Measurements from ENCODE around the gene UHRF1. TPM values are rescaled to one million over a fixed set of nuclear protein-coding genes. Genes with fewer than 3 reads are reported as not detected.
"Not testable (repeated sequence)": the region's sequence is repeated elsewhere in the genome, so short reads cannot be mapped to it uniquely, and the experiment has no call there.

The UHRF1 gene
- total and polyA plus RNA-seq, 2 experiments from 2014 or later: 26.9 to 29.4 TPM

DNA sequence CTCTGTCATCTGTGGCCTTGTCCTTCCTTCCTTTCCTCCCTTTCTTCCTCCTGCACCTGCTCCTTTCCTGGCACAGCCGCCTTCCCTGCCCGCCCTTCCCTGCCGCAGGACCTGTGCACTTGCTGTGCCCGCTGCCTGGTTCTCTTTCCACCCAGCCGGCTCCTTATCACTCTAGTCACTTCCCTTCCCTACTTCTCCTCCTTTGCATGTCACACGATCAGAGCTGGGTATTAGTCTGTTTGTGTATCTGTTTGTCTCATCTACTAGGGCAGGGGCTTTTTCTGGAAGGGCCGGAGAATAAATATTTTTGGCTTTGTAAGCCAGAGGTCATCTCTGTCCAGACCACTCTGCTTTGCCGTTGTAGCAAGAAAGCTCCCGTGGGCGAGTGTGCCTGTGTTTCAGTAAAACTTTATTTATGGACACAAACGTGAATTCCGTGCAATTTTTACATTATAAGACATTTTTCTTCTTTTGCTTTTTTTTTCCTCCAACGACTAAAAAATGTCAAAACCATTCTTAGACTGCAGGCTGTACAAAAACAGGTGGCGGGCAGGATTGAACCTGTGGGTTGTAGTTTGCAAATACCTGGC is 65.7 kb downstream of the UHRF1 start:
- H3F3A ChIP-seq (ENCODE audit: insufficient read depth): peaks cover 33% of the 10 kb centered on the region
- 85 to 89% methylated on average over 14 of the region's 14 CpGs for WGBS, 2 experiments (ENCODE audit: low coverage in 1 of 2, low lambda C conversion rate in 2 of 2, missing lambda C conversion rate in 2 of 2)
- peaks cover 58% of the 10 kb centered on the region for H3K4me1 ChIP-seq (ENCODE audit: insufficient read depth)
- H4K20me1 ChIP-seq (ENCODE audit: insufficient read depth): no peaks in the 10 kb centered on the region
- no peak overlapping the region for H3K4me3 ChIP-seq
- H3K9me3 ChIP-seq (ENCODE audit: low read depth): no peaks in the 10 kb centered on the region
- H3K9ac ChIP-seq: no peak overlapping the region
- in situ Hi-C loops (cut with MboI): no loop called here
- DNase-seq: no peak
- no peak for TF ChIP-seq EZH2phosphoT487 (IDR thresholded peaks at IDR 0.05; ENCODE audit: insufficient read depth, low read depth)
- TF ChIP-seq EZH2 (IDR thresholded peaks at IDR 0.05; ENCODE audit: insufficient read depth, poor library complexity, severe bottlenecking): no peak
- no peaks in the 10 kb centered on the region for H3K36me3 ChIP-seq (ENCODE audit: low read depth)
- H3K27ac ChIP-seq: peak overlapping the region; percentile 94; the same call in 1 of the 2 replicates
- H3K4me2 ChIP-seq (ENCODE audit: unreplicated experiment): no peak overlapping the region
- no peak overlapping the region for H2AFZ ChIP-seq
- H3K79me2 ChIP-seq (ENCODE audit: insufficient read depth): peaks cover 93% of the 10 kb centered on the region
- no peaks in the 10 kb centered on the region for H3K27me3 ChIP-seq (replicated peaks; ENCODE audit: insufficient read depth)
- H3K9me2 ChIP-seq (ENCODE audit: insufficient read depth): no peaks in the 10 kb centered on the region

GRCh38 chr19:4975601-4976000 is 66.3 kb downstream of the UHRF1 start:
- Histone ChIP-seq H3K27ac (peak overlapping the region; percentile 94), H3F3A (ENCODE audit: insufficient read depth) (peaks cover 27% of the 10 kb centered on the region), H3K4me1 (ENCODE audit: insufficient read depth) (peaks cover 58% of the 10 kb centered on the region), H3K79me2 (ENCODE audit: insufficient read depth) (peaks cover 93% of the 10 kb centered on the region), H3K9ac (peak overlapping the region; percentile 84), H3K4me2 (ENCODE audit: unreplicated experiment) (peak overlapping the region; percentile 82)
- WGBS, 2 experiments (ENCODE audit: low coverage in 1 of 2, low lambda C conversion rate in 2 of 2, missing lambda C conversion rate in 2 of 2): 89 to 91% methylated on average over 11 to 13 of the region's 13 CpGs
- H4K20me1 ChIP-seq (ENCODE audit: insufficient read depth); H3K9me3 ChIP-seq (ENCODE audit: low read depth); H2AFZ ChIP-seq; H3K27me3 ChIP-seq (replicated peaks; ENCODE audit: insufficient read depth); in situ Hi-C loops (cut with MboI); H3K9me2 ChIP-seq (ENCODE audit: insufficient read depth); H3K4me3 ChIP-seq; H3K36me3 ChIP-seq (ENCODE audit: low read depth); DNase-seq: not testable (repeated sequence)

DNA sequence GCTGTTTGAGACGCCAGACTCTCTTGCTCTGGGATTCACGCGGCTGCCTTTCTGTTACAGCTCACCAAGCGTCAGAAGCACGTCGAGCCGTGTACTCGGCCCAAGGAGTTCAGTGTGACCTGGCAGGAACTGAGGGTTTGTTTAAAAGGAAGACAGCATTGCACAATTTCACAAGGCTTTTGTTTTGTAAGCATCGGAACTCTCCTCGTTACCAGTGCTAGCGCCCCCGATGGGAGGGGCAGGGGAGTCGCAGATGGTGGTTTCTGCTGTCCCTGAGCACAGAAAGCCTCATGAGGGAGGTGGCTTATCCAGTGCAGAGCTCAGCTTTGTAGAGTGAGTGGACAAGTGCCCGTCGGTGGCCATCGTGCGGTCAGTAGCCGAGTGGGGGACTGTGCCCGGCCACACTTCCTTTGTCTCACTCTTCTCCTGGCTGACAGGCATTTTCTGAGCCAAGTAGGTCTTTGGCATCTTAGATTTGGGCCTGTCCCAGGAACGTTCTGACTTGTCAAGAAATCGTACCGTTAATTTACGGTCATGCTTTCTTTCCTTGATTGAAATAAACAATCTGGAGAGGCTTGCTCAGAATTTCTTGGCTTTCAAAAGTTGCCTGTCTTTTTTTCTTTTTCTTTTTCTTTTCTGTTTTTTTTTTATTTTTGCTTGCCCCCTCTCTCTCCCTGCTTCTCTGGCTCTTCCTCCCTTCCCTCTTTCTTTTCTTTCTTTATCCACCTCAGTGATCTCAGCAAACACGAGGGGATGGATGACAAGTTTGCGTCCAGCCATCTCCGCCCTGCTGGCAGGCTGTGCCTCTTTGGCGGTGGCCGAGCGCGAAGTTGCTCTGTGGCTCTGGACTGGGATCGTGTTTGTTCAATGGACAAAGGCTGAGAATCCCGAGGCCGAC is 67.3 kb downstream of the UHRF1 start:
- H3F3A ChIP-seq (ENCODE audit: insufficient read depth): peaks cover 27% of the 10 kb centered on the region
- H3K9me3 ChIP-seq (ENCODE audit: low read depth): no peaks in the 10 kb centered on the region
- no peaks in the 10 kb centered on the region for H3K36me3 ChIP-seq (ENCODE audit: low read depth)
- 5 to 8% methylated on average over 33 of the region's 33 CpGs for WGBS, 2 experiments (ENCODE audit: low coverage in 1 of 2, low lambda C conversion rate in 2 of 2, missing lambda C conversion rate in 2 of 2)
- no peaks in the 10 kb centered on the region for H3K27me3 ChIP-seq (replicated peaks; ENCODE audit: insufficient read depth)
- H3K4me2 ChIP-seq (ENCODE audit: unreplicated experiment): peak overlapping the region; percentile 82
- peak overlapping the region; percentile 84 for H3K9ac ChIP-seq
- H3K27ac ChIP-seq: peak overlapping the region; percentile 94
- H2AFZ ChIP-seq: no peak overlapping the region
- DNase-seq: peak; percentile 99
- no peaks in the 10 kb centered on the region for H4K20me1 ChIP-seq (ENCODE audit: insufficient read depth)
- H3K9me2 ChIP-seq (ENCODE audit: insufficient read depth): no peaks in the 10 kb centered on the region
- in situ Hi-C loops (cut with MboI): no loop called here
- peak overlapping the region; percentile 43 for H3K4me3 ChIP-seq
- TF ChIP-seq EZH2 (IDR thresholded peaks at IDR 0.05; ENCODE audit: insufficient read depth, poor library complexity, severe bottlenecking) (no peak), EZH2phosphoT487 (IDR thresholded peaks at IDR 0.05; ENCODE audit: insufficient read depth, low read depth) (no peak)
- H3K4me1 ChIP-seq (ENCODE audit: insufficient read depth): peaks cover 52% of the 10 kb centered on the region
- peaks cover 93% of the 10 kb centered on the region for H3K79me2 ChIP-seq (ENCODE audit: insufficient read depth)

DNA sequence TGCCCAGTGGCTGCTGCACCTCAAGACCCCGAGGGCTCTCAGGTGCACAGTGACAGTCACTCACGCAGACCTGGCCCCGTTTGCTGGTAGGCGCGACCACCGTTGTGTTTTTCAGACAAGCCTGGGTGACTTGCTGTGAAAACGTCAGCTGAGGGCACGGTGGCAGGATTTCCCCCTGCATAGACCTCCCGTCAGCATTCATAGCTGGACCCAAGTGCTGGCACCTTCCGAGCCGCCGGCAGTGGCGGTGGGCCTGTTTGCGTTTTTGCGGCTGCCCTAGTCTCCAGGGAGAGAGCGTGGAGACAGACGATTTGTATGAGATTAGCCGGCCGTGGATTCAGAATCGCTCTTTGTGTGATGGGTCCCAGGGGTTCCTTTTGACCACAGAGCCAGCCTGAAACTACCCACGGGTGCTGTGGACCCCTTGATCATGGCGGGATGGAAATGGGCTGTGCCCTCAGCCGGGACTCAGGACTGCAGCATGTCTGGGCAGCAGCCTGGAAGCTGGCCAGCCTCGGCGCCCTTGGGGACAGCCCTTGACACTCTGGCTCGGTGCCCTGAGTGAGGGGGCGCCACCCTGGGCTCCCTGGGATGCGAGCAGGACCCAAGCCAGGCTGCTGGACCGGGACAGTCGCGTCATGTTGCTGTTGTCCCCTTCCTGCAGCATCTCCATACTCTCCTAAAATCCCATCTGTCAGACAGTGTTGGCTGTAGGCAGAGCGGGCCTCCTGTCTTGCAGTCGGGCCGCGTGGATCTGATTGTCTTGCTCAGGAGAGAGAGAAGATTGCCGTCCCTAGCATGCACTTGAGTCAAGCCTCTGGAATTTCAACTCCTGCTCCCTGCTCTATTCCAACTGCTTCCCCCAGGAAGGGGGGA is 68.2 kb downstream of the UHRF1 start:
- Histone ChIP-seq H2AFZ (no peak overlapping the region), H3K36me3 (ENCODE audit: low read depth) (no peaks in the 10 kb centered on the region), H4K20me1 (ENCODE audit: insufficient read depth) (no peaks in the 10 kb centered on the region), H3K27ac (peak overlapping the region; percentile 94), H3K4me1 (ENCODE audit: insufficient read depth) (peaks cover 51% of the 10 kb centered on the region), H3F3A (ENCODE audit: insufficient read depth) (peaks cover 27% of the 10 kb centered on the region), H3K4me3 (peak overlapping the region; percentile 22), H3K9me2 (ENCODE audit: insufficient read depth) (no peaks in the 10 kb centered on the region), H3K79me2 (ENCODE audit: insufficient read depth) (peaks cover 93% of the 10 kb centered on the region), H3K4me2 (ENCODE audit: unreplicated experiment) (peak overlapping the region; percentile 82), H3K9ac (peak overlapping the region; percentile 84), H3K27me3 (replicated peaks; ENCODE audit: insufficient read depth) (no peaks in the 10 kb centered on the region), H3K9me3 (ENCODE audit: low read depth) (no peaks in the 10 kb centered on the region)
- TF ChIP-seq EZH2 (IDR thresholded peaks at IDR 0.05; ENCODE audit: insufficient read depth, poor library complexity, severe bottlenecking) (no peak), EZH2phosphoT487 (IDR thresholded peaks at IDR 0.05; ENCODE audit: insufficient read depth, low read depth) (no peak)
- in situ Hi-C loops (cut with MboI): no loop called here
- DNase-seq: peak; percentile 98
- WGBS, 2 experiments (ENCODE audit: low coverage in 1 of 2, low lambda C conversion rate in 2 of 2, missing lambda C conversion rate in 2 of 2): 17 to 26% methylated on average over 36 of the region's 36 CpGs

All from GM23248 (cell line).